ENCODE measurements around the gene JUND.

- TF ChIP-seq CTCF (IDR thresholded peaks at IDR 0.05 in 4 of 5, conservative IDR thresholded peaks at IDR 0.05 in 1 of 5), result no peak
- no peak for TF ChIP-seq POLR2A (IDR thresholded peaks at IDR 0.05)
Measured at GRCh38 chr19:18320865-18321733, 39.7 kb upstream of the JUND start.

Data from gastrocnemius medialis (tissue), 4 donors.